ENCODE results near the gene NAV2. TPM values are rescaled to one million over a fixed set of nuclear protein-coding genes. Genes with fewer than 3 reads are reported as not detected.

The NAV2 gene
- total RNA-seq, 1 donor from 2014 or later: 47.3 TPM

GRCh38 chr11:20017320-20017719 lies 304.7 kb downstream of the NAV2 start:
- DNase-seq (ENCODE audit: low spot score): no peak

- DNase-seq (ENCODE audit: low spot score): no peak
Observed at GRCh38 chr11:20020198-20020597, 307.6 kb downstream of the NAV2 start.

- no peak for DNase-seq (ENCODE audit: low spot score)
Observed at GRCh38 chr11:20020716-20021115, 308.1 kb downstream of the NAV2 start.

- no peak for DNase-seq (ENCODE audit: low spot score)
Observed at GRCh38 chr11:20021212-20021611, 308.6 kb downstream of the NAV2 start.

- no peak for DNase-seq (ENCODE audit: low spot score)
Observed at GRCh38 chr11:20021771-20022362, 309.2 kb downstream of the NAV2 start.

- DNase-seq (ENCODE audit: low spot score): no peak
Observed at GRCh38 chr11:20022363-20023081, 309.9 kb downstream of the NAV2 start.

GRCh38 chr11:20023082-20023426 lies 310.4 kb downstream of the NAV2 start:
- no peak for DNase-seq (ENCODE audit: low spot score)

- DNase-seq (ENCODE audit: low spot score): no peak
Observed at GRCh38 chr11:20024172-20024935, 311.7 kb downstream of the NAV2 start.

GRCh38 chr11:20025332-20025840 lies 312.7 kb downstream of the NAV2 start:
- DNase-seq (ENCODE audit: low spot score): no peak

GRCh38 chr11:20026629-20027555 lies 314.3 kb downstream of the NAV2 start:
- no peak for DNase-seq (ENCODE audit: low spot score)

- DNase-seq (ENCODE audit: low spot score): no peak
Observed at GRCh38 chr11:20027556-20028013, 314.9 kb downstream of the NAV2 start.

- DNase-seq (ENCODE audit: low spot score): no peak
Observed at GRCh38 chr11:20029193-20029592, 316.6 kb downstream of the NAV2 start.

- no peak for DNase-seq (ENCODE audit: low spot score)
Observed at GRCh38 chr11:20030472-20030871, 317.8 kb downstream of the NAV2 start.

- DNase-seq (ENCODE audit: low spot score): no peak
Observed at GRCh38 chr11:20031155-20032001, 318.7 kb downstream of the NAV2 start.

GRCh38 chr11:20032127-20032526 lies 319.5 kb downstream of the NAV2 start:
- no peak for DNase-seq (ENCODE audit: low spot score)

GRCh38 chr11:20032577-20033260 lies 320.1 kb downstream of the NAV2 start:
- DNase-seq (ENCODE audit: low spot score): no peak

- DNase-seq (ENCODE audit: low spot score): no peak
Observed at GRCh38 chr11:20033806-20034205, 321.2 kb downstream of the NAV2 start.

- DNase-seq (ENCODE audit: low spot score): no peak
Observed at GRCh38 chr11:20034941-20035340, 322.3 kb downstream of the NAV2 start.

GRCh38 chr11:20035375-20035700 lies 322.7 kb downstream of the NAV2 start:
- DNase-seq (ENCODE audit: low spot score): no peak
